HEK293T (cell line): ENCODE measurements around the gene OTC.

Source experiments
- CTCF ChIA-PET: fragments of 350-600 bp; formaldehyde crosslinking; extraction: SDS; loops from one replicate; lab custom pipeline; 2021; ENCODE audit warnings: antibody characterized with exemption, inconsistent platforms; lab: Yijun Ruan, JAX
- POLR2A ChIA-PET: fragments of 350-600 bp; formaldehyde crosslinking; extraction: SDS; loops from one replicate; lab custom pipeline; 2020; ENCODE audit warnings: antibody characterized with exemption, inconsistent platforms; lab: Yijun Ruan, JAX
- DNase-seq: peaks from one replicate; pipeline ENCODE4 v3.0.0; 2012; ENCODE audit warnings: mixed read lengths; ENCODE audit errors: extremely low spot score
- ELF4 ChIP-seq: fragments of 450-650 bp; IDR thresholded peaks from 2 replicates; pipeline ENCODE4 v1.6.1; 2017; ENCODE audit warnings: antibody characterized with exemption

OTC gene

DNA sequence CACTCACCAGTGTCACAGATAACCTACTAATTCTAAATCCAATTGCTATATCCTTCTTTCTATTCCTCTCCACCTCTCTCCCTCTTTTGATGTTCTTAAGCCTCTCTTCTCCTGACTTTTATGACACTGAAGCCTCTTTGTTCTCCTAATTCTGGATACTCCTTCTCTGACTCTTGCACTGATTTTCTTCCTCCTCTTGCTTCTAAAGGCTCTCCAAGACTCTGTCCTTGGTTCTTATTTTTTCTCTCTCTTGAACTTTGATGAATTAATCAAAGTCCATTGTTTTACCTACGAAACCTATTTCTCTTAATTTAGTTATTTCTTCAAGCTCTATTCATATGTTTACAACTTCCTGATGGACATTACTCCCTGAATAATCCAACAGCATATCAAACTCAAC is 113.3 kb downstream of the OTC start:
- ChIA-PET POLR2A (no interaction called here), CTCF (no interaction called here)
- DNase-seq: no peak
- TF ChIP-seq ELF4: no peak

DNA sequence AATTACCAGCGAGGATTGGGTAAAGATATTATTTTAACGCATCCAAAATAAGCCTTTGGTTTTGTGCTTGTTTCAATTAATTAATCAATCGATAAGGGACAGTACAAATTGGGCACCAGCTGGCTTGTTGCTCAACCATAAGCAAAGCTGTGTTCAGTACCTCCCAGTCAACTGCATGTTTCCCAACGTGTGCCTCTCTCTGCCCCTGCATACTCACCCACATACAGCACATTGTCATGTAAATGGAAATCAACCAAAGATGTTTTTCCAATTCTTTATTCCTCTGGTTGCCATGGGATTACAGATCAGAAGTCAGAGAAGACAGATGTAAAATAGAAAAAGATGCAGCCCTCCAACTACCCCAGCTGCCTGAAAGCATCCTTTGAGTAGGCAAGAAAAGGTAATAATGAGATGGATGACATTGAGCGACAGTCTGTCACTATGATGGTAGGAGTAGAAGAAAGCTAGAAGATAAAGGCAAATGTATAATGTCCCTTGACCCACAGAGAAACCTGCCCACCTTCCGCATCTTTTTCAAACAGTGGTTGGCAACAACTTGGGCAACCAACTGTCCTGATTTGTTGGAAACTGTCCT is 116.3 kb downstream of the OTC start:
- ChIA-PET CTCF (no interaction called here), POLR2A (no interaction called here)
- DNase-seq: no peak
- no peak for TF ChIP-seq ELF4
